DMS79 treated with DMSO at 0.1 percent for 48 hours (cell line): ENCODE results near the gene NAGA.

Experiments used
- DNase-seq: peaks from one replicate; lab custom pipeline; 2025; lab: John Stamatoyannopoulos, UW

NAGA gene

DNA sequence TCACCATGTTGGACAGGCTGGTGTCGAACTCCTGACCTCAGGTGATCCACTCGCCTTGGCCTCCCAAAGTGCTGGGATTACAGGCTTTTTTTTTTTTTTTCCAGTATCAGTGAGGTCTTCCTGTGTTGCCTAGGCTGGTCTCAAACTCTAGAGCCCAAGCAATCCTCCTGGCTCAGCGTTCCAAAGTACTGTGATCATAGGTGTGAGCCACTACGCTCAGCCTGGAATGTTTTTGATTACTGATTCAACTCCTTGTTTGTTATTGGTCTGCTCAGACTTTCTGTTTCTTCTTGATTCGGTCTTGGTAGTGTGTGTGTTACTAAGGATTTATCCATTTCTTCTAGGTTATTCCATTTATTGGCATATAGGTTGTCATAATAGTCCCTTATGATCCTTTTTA is 31.3 kb downstream of the NAGA start:
- no peak for DNase-seq

DNA sequence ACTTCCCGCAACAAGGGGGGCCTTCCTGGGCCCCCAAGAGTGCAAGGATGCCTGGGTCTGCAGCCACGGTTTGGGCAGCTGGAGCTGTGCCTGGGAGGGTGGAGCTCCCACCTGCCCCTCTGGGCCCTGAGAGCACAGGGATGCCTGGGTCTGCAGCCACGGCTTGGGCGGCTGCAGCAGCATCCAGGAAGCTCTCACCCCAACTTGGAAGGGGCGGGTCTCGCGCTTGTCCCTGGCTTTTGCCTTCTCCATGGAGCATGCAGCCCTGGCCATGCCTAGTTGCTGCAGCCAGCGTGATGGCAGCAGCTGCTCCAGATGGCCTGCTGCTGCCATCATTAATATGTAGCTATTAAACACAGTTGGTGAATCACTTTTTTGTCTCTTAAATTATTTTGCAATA is 35.4 kb downstream of the NAGA start:
- DNase-seq = no peak

DNA sequence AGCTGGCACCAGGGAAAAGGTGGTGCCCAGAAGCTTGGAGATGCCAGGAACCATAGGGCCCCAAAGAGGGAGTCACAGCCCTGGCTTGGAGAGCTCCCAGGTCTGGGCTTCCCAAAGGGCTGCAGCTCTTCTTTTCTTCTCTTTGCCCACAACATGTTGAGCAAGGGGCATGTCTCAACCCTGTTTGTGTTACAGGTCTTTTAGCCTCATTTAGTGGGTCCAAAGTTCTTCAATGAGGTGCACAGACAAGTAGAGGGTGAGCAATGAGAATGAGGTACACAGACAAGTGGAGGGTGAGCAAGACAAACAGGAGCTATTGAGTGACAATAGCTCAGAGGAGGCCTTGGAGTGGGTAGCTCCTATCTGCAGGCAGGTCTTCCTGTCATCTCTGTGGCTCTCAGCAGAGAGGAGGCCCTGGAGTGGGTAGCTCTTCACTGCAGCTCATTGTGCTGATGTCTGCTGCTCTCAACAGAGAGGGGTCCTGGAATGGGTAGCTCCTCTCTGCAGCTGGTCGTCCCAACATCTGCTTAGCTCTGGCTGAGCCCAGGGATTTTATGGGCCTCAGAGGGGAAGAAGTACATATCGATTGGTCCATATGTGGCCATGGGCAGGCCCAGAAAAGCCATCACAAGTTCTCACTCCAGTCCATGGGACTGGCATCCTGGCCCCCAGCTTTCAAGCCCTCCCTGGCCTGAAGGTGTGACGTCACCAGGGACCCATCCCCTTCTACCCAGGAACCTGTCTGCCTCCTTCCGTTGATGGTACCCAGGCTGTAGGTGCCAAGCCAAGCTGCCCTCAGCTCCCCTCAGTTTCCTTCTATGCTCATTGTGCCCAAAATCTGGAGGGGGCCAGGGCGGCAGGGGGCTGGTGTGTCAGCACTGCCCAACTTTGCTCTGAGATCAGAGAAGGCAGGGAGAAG is 37.1 kb downstream of the NAGA start:
- DNase-seq = no peak

GRCh38 chr22:42026705-42027104 is 43.9 kb downstream of the NAGA start:
- no peak for DNase-seq

GRCh38 chr22:42025421-42025820 is 45.2 kb downstream of the NAGA start:
- DNase-seq = no peak

DNA sequence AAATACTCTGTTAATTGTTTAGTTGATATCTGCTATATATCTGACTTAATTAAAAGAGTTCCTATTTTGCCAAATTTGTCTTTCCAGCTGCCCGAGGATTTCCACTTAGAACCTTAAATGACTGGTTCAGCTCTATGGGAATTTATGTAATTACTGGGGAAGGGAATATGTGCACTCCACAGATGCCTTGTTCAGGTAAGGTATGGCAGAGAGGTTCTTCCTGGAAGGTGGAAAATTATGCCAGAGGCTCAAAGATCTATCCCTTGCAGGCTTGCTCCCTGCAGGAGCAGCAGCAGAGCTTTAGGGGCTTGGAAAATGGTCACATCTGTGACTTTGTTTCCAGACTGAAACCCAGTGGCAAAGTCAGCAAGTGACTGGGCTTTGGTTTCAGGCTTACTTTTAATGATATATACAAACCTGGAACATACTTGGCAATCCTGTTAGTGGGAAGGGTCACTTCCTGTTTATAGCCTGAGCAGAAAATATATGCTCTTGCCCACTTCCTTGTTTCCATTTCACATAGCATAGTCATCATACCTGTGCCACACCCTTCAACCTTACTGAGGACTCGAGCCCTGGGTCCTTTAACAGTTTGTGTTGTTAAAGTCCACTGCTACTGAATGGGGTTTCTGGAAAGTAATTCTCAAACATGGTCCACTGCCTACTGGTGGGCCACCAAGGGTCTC is 48.3 kb downstream of the NAGA start:
- DNase-seq = no peak

DNA sequence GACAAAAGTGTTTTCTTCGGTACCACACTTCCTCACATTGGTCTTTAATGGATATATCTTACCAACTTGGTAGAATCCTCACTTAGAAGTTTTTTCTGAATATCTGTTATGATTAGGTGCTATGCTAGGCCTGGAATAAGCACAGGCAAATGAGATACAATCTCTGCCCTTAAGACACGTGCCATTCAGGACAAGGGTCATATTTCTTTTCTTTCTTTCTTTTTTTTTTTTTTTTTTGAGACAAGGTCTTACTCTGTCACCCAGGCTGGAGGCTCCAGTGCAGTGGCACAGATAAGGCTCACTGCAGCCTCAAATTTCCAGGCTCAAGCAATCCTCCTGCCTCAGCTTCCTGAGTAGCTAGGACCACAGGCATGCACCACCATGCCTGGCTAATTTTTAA is 49.0 kb downstream of the NAGA start:
- no peak for DNase-seq

DNA sequence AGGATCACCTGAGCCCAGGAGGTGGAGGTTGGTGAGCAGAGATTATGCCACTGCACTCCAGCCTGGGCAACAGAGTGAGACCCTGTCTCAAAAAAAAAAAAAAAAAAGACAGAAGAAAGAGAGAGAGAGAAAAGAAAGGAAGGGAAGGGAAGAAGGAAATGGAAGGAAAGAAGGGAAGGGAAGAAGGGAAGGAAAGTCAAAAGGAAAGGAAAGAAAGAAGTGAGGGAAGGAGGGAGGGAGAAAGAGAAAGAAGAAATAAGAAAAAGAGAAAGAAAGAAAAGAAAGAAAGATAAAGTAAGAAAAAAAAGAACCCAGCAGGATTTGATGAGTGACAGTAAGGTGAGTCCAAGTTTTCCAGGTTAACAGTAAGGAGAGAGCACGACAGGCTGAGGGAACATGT is 52.4 kb downstream of the NAGA start:
- DNase-seq = no peak

DNA sequence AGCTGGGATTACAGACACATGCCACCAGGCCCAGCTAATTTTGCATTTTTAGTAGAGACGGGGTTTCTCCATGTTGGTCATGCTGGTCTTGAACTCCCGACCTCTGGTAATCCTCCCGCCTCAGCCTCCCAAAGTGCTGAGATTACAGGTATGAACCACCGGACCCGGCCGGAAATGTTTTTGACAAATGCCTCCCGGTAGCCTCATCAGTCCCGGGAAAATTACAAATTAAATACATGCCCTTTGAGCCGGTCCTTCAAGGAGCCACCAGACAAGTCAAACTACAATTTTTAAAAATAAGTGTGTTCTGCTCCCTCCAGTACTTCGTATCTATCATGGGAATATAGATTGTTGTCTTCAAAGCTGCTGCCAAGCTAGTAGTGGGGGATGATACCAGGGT is 54.5 kb downstream of the NAGA start:
- no peak for DNase-seq

GRCh38 chr22:42013385-42013784 is 57.2 kb downstream of the NAGA start:
- DNase-seq = no peak

- DNase-seq = no peak
These were observed 59.8 kb downstream of the NAGA start for GRCh38 chr22:42010778-42011177.
